OCI-LY7 (cell line): ENCODE data around the gene SYNM.

ENCODE experiments used
- EZH2phosphoT487 ChIP-seq: fragments of 200-600 bp; sonication (generic); IDR thresholded peaks from 2 replicates; pipeline ENCODE4 v1.6.1; 2018; ENCODE audit warnings: low read depth, borderline replicate concordance, mild to moderate bottlenecking, mixed run types, antibody characterized with exemption, low read length, moderate library complexity, mixed read lengths
- TF ChIP-seq, protein P1 (sequence below): fragments of 200-600 bp; sonication (generic); conservative IDR thresholded peaks from 2 replicates; pipeline ENCODE4 v1.5.1; 2014; ENCODE audit warnings: mild to moderate bottlenecking, antibody characterized with exemption, low read length, moderate library complexity, mixed read lengths

DNA sequence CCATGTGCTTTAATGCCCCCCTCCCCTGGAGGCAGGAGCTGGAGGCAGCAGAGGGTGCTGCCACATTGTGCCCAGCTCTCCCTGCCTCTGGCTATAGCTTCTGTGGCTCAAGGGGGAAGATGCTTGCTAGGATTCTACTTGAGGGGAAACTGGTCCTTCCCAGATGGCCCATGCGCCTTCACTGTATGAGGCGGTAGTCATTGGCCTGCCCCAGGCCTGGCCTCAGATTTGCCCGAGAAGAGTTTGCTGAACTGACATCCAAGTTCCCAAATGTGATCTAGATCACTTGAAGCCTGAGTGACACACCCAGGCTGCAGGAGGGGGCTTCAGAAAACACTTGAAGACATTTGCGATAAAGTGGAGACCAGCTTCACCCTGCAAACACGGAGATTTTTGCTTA, 4.1 kb downstream of the SYNM start:
- TF ChIP-seq, protein P1, sequence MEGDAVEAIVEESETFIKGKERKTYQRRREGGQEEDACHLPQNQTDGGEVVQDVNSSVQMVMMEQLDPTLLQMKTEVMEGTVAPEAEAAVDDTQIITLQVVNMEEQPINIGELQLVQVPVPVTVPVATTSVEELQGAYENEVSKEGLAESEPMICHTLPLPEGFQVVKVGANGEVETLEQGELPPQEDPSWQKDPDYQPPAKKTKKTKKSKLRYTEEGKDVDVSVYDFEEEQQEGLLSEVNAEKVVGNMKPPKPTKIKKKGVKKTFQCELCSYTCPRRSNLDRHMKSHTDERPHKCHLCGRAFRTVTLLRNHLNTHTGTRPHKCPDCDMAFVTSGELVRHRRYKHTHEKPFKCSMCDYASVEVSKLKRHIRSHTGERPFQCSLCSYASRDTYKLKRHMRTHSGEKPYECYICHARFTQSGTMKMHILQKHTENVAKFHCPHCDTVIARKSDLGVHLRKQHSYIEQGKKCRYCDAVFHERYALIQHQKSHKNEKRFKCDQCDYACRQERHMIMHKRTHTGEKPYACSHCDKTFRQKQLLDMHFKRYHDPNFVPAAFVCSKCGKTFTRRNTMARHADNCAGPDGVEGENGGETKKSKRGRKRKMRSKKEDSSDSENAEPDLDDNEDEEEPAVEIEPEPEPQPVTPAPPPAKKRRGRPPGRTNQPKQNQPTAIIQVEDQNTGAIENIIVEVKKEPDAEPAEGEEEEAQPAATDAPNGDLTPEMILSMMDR = no peak
- TF ChIP-seq EZH2phosphoT487 = no peak
